ENCODE results near the gene IER3IP1. TPM values are rescaled to one million over a fixed set of nuclear protein-coding genes. Genes with fewer than 3 reads are reported as not detected.
"Not testable (repeated sequence)": the region's sequence is repeated elsewhere in the genome, so short reads cannot be mapped to it uniquely, and the experiment has no call there.

The IER3IP1 gene
- polyA plus RNA-seq (2014; cell fraction: cytosol; rRNA removed) = 17.9 and 18.6 TPM in 2 replicates
- 7.5 and 11.7 TPM in 2 replicates for polyA plus RNA-seq (2014; cell fraction: nucleus; rRNA removed)

- peak; percentile 88 for DNase-seq (ENCODE audit: low spot score)
Observed at GRCh38 chr18:47175898-47176575, at the start of gene IER3IP1. IER3IP1 (minus strand) TSS chr18:47176364; CDS start chr18:47176277, 87 bp downstream.

GRCh38 chr18:47215554-47216138, 39.5 kb upstream of the IER3IP1 start:
- peak; percentile 13 for DNase-seq (ENCODE audit: low spot score)

GRCh38 chr18:47209171-47209570, 33.0 kb upstream of the IER3IP1 start:
- DNase-seq (ENCODE audit: low spot score) = no peak

GRCh38 chr18:47206945-47207637, 30.9 kb upstream of the IER3IP1 start:
- no peak for DNase-seq (ENCODE audit: low spot score)

GRCh38 chr18:47204908-47205522, 28.9 kb upstream of the IER3IP1 start:
- DNase-seq (ENCODE audit: low spot score) = peak; percentile 21

GRCh38 chr18:47203626-47204464, 27.7 kb upstream of the IER3IP1 start:
- DNase-seq (ENCODE audit: low spot score) = no peak

DNA sequence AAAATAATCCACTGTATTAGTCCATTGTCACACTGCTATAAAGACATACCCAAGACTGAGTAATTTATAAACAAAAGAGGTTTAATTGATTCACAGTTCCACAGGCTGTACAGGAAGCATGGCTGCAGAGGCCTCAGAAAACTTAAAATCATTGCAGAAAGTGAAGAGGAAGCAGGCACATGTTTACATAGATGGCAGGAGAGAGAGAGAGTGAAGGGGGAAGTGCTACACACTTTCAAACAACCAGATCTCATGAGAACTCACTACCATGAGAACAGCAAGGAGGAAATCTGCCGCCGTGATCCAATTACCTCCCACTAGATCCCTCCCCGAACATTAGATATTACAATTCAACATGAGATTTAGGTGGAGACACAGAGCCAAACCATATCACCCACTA, 19.8 kb upstream of the IER3IP1 start:
- not testable (repeated sequence) for DNase-seq (ENCODE audit: low spot score)

- no peak for DNase-seq (ENCODE audit: low spot score)
Observed at GRCh38 chr18:47191961-47192360, 15.8 kb upstream of the IER3IP1 start.

DNA sequence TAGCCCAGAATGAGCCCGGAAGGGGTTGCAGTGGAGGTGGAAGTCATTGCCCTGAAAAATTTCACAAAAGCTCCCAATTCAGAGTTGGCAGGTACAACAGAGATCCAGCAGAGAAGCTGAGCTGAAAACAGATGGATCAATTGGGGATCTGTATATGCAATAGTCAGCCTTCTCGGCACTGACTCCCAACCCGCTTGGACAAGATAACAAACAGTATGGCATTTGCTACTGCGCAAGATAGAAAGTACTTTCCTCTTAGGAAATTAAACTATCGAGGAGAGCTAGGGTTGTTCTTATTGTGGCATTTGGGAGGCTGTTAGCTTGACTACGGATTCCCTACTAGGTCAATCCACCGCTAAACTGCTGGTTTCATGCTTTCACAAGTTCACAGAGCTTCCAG, 11.6 kb upstream of the IER3IP1 start:
- DNase-seq (ENCODE audit: low spot score) = no peak

DNA sequence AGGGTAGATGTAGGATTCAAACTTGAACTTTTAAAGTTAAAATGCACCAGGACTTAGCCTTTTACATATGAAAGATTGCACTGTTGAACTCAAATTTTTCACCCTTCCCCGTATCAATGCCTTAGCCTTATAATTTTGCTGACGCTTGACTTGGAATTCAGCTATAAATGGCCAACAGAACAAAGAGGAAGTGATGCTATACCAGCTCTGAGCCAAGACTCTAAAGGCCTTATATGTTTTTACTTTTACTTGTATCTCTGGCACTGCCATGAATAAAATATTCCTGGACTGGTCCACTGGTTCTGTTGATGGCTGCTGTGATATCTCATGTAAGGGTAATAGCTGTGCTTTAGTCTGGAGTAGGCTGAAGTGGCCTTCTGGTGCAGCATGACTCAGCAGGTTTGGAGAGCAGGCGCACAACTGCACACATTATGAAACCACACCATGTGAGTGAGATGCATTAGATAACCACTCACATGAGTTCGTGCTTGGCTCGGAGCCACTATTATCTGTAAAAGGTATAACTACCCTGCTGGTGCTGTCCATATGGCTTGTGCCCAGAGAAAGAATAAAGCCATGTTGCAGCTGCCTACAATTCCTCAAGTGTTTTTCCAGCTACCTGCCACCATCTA, 8.4 kb upstream of the IER3IP1 start:
- peak; percentile 20 for DNase-seq (ENCODE audit: low spot score)

- DNase-seq (ENCODE audit: low spot score) = not testable (repeated sequence)
Observed at GRCh38 chr18:47182156-47182555, 6.0 kb upstream of the IER3IP1 start.

GRCh38 chr18:47180765-47181164, 4.6 kb upstream of the IER3IP1 start:
- DNase-seq (ENCODE audit: low spot score) = no peak

DNA sequence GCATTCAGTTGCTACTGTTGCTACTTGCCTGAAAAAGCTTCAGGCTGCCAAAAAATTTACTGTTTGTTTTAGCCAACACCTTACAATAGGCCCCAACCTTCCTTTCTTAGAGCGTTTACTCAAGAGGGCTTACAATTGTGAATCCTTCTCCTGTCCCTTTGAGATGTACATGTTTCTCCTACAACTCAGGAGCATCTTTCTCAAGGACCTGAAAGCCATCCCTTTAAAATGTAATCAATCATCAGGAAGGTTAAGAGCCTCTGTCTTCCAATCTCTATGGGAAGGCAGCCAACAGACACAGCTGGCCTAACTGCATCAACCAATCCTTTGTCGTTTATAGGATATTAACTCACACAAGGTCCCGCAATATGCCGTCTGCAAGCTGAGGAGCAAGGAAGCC, 3.4 kb upstream of the IER3IP1 start:
- DNase-seq (ENCODE audit: low spot score) = no peak

DNA sequence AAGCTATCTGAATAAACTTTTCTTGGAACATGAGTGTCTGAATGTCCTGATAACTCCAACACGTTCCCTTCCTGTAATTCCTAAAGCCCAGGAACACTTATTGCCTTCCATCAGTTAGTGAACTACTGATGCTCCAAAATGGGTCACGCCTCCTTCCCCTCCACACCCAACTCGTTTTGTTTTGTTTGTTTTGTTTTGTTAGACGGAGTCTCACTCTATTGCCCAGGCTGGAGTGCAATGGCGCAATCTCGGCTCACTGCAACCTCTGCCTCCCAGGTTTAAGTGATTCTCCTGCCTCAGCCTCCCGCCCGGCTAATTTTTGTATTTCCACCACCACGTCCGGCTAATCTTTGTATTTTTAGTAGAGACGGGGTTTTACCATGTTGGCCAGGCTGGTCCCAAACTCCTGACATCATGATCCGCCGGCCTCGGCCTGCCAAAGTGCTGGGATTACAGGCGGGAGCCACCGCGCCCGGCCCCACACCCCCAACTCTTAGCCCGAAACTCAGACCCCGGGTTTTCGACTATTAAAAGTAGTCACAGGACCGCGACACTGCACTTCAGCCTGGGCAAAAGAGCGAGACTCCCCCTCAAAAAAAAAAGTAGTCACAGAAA, 774 bp downstream of the IER3IP1 start:
- no peak for DNase-seq (ENCODE audit: low spot score)

- DNase-seq (ENCODE audit: low spot score) = no peak
Observed at GRCh38 chr18:47174545-47175116, 1.5 kb downstream of the IER3IP1 start.

- no peak for DNase-seq (ENCODE audit: low spot score)
Observed at GRCh38 chr18:47172476-47172875, 3.7 kb downstream of the IER3IP1 start.

DNA sequence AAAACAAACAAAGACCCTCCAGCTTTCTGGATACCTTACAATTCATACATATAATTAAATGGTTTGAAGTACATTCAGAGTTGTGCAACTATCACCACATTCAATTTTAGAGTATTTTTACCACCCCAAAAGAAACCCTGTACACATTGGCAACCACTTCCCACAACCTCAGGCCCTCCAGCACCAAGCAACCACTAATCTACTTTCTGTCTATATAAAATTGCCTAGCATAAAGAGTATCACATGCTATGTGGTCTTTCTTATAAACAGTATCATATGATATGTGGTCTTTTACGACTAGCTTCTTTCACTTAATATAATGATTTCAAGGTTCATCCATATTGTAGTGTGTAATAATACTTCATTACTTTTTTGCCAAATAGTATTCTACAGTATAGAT, 7.3 kb downstream of the IER3IP1 start:
- no peak for DNase-seq (ENCODE audit: low spot score)

DNA sequence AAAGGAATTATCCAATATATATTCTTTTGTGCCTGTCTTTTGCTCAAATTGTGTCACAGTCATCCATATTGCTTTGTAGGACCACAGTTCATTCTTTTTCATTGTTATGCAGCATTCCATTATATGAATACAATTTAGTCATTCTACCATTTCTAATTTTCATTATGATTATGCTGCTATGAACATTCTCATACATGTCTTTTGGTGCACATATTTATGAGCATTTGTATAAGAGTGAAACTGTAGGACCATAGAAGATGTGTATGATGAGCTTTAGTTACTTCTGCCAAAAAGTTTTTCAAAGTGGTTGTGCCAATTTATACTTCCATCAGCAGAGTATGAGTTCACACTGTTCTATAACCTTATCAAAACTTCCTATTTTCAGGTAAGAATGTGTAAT, 7.7 kb downstream of the IER3IP1 start:
- no peak for DNase-seq (ENCODE audit: low spot score)

DNA sequence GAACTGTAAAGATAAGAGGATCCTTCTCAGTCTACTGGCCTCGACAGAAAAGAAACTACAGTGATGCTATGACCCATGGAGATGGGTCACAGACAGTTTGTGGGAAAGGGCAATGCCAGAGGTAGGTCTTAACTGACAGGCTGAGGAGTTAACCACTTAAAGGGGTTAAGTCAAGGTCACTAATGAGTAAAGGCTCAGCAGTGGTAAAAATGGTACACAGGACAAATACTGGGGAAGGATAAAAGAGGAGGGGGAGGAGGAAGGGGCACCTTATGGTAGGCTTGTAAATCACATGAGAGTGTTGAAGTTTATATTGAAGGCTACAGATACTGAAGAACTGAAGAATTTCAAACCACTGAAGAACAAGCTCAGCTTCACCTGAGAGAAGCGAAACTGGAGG, 9.9 kb downstream of the IER3IP1 start:
- no peak for DNase-seq (ENCODE audit: low spot score)

DNA sequence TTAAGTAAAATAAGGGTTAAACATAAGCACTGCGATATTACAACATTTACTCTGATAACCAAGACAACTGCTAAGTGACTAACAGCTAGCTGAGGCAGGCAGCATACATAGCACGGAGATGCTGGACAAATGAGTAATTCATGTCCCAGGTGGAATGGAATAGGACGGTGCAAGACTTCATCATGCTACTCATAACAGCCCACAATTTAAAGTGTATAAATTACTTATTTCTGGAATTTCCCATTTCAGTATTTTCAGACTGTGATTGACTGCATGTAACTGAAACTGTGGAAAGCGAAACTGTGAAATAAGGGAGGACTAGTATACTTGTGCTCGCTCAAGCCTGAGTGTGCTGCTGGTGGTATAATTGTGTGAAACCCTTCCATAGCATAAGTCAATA, 12.9 kb downstream of the IER3IP1 start:
- DNase-seq (ENCODE audit: low spot score) = no peak

All from SK-N-DZ (cell line).